Measurements from ENCODE around the gene HSP90AA1.

Gene HSP90AA1

GRCh38 chr14:102047808-102048540, 38.9 kb downstream of the HSP90AA1 start:
- DNase-seq (ENCODE audit: low read depth) = no peak
- no peak for TF ChIP-seq CTCF (conservative IDR thresholded peaks at IDR 0.05; ENCODE audit: control insufficient read depth, insufficient read depth, low read depth, low read length)
- no peak overlapping the region for H3K4me3 ChIP-seq (ENCODE audit: control insufficient read depth, low read depth, low read length)

- DNase-seq (ENCODE audit: low read depth) = peak; percentile 73
- peak; percentile 15 for TF ChIP-seq CTCF (conservative IDR thresholded peaks at IDR 0.05; ENCODE audit: control insufficient read depth, insufficient read depth, low read depth, low read length)
- no peak overlapping the region for H3K4me3 ChIP-seq (ENCODE audit: control insufficient read depth, low read depth, low read length)
These were observed 40.2 kb downstream of the HSP90AA1 start for GRCh38 chr14:102046337-102047278.

GRCh38 chr14:102044566-102044965, 42.3 kb downstream of the HSP90AA1 start:
- no peak for DNase-seq (ENCODE audit: low read depth)
- TF ChIP-seq CTCF (conservative IDR thresholded peaks at IDR 0.05; ENCODE audit: control insufficient read depth, insufficient read depth, low read depth, low read length) = no peak
- H3K4me3 ChIP-seq (ENCODE audit: control insufficient read depth, low read depth, low read length) = no peak overlapping the region

GRCh38 chr14:102043251-102044025, 43.4 kb downstream of the HSP90AA1 start:
- no peak overlapping the region for H3K4me3 ChIP-seq (ENCODE audit: control insufficient read depth, low read depth, low read length)
- peak; percentile 80 for DNase-seq (ENCODE audit: low read depth)
- TF ChIP-seq CTCF (conservative IDR thresholded peaks at IDR 0.05; ENCODE audit: control insufficient read depth, insufficient read depth, low read depth, low read length) = no peak

GRCh38 chr14:102042699-102043098, 44.1 kb downstream of the HSP90AA1 start:
- no peak for DNase-seq (ENCODE audit: low read depth)
- no peak overlapping the region for H3K4me3 ChIP-seq (ENCODE audit: control insufficient read depth, low read depth, low read length)
- no peak for TF ChIP-seq CTCF (conservative IDR thresholded peaks at IDR 0.05; ENCODE audit: control insufficient read depth, insufficient read depth, low read depth, low read length)

GRCh38 chr14:102040153-102040552, 46.7 kb downstream of the HSP90AA1 start:
- DNase-seq (ENCODE audit: low read depth) = no peak
- TF ChIP-seq CTCF (conservative IDR thresholded peaks at IDR 0.05; ENCODE audit: control insufficient read depth, insufficient read depth, low read depth, low read length) = no peak
- H3K4me3 ChIP-seq (ENCODE audit: control insufficient read depth, low read depth, low read length) = no peak overlapping the region
